Smooth muscle cell (in vitro differentiated cells): ENCODE measurements around the gene RTCB. TPM values are rescaled to one million over a fixed set of nuclear protein-coding genes. Genes with fewer than 3 reads are reported as not detected.

Experiments
- DNase-seq: peaks from one replicate; lab custom pipeline; 2025; ENCODE audit not compliant: unreplicated experiment; lab: John Stamatoyannopoulos, UW
- H2AFZ ChIP-seq: fragments of 200-600 bp; sonication (generic); 2 replicates; pipeline ENCODE4 v1.6.0; 2016; ENCODE audit warnings: antibody characterized with exemption, low read depth, mild to moderate bottlenecking
- H3F3A ChIP-seq: fragments of 200-600 bp; sonication (generic); 2 replicates; pipeline ENCODE4 v1.6.0; 2017; ENCODE audit warnings: antibody characterized with exemption, low read depth
- H3K27ac ChIP-seq: fragments of 200-600 bp; sonication (generic); 2 replicates; pipeline ENCODE4 v1.5.1; 2016; ENCODE audit warnings: low read depth, mild to moderate bottlenecking
- H3K27me3 ChIP-seq: fragments of 200-600 bp; sonication (generic); 2 replicates; pipeline ENCODE4 v1.6.1; 2016; ENCODE audit warnings: low read depth, mild to moderate bottlenecking
- H3K36me3 ChIP-seq: fragments of 200-600 bp; sonication (generic); 2 replicates; pipeline ENCODE4 v1.5.1; 2016; ENCODE audit warnings: low read depth
- H3K4me1 ChIP-seq: fragments of 200-600 bp; sonication (generic); 2 replicates; pipeline ENCODE4 v1.5.1; 2016; ENCODE audit warnings: low read depth
- H3K4me2 ChIP-seq: fragments of 200-600 bp; sonication (generic); 2 replicates; pipeline ENCODE4 v1.6.0; 2016; ENCODE audit warnings: mild to moderate bottlenecking
- H3K4me3 ChIP-seq: fragments of 200-600 bp; sonication (generic); 2 replicates; pipeline ENCODE4 v1.5.1; 2016; ENCODE audit warnings: mild to moderate bottlenecking
- H3K79me2 ChIP-seq: fragments of 200-600 bp; sonication (generic); 2 replicates; pipeline ENCODE4 v1.6.0; 2016; ENCODE audit warnings: low read depth, mild to moderate bottlenecking
- H3K9ac ChIP-seq: fragments of 200-600 bp; sonication (generic); 2 replicates; pipeline ENCODE4 v1.6.0; 2016; ENCODE audit warnings: low read depth
- H3K9me3 ChIP-seq: fragments of 200-600 bp; sonication (generic); replicated peaks from 2 replicates; pipeline ENCODE4 v1.5.1; 2016; ENCODE audit warnings: low read depth
- H4K20me1 ChIP-seq: fragments of 200-600 bp; sonication (generic); 2 replicates; pipeline ENCODE4 v1.6.0; 2016; ENCODE audit warnings: low read depth
- CTCF ChIP-seq: fragments of 200-600 bp; sonication (generic); IDR thresholded peaks from 2 replicates; pipeline ENCODE4 v1.5.1; 2017; ENCODE audit warnings: borderline replicate concordance, mild to moderate bottlenecking, antibody characterized with exemption; ENCODE audit not compliant: insufficient read depth, poor library complexity, severe bottlenecking
- WGBS: methylation state at CpG from one replicate; pipeline ENCODE4 v1.1.7; 2016; ENCODE audit warnings: low lambda C conversion rate; 5-methylcytosine and 5-hydroxymethylcytosine counted together
- polyA plus RNA-seq: library from polyadenylated mRNA; unstranded; fragments of >200 nt; fragmentation: Nextera tagmentation; extraction: Ambion mirVana; gene quantifications from 2 replicates; pipeline ENCODE4 v1.2.1, GENCODE V29; 2016
- total RNA-seq: library from RNA; depleted of rRNA; stranded (reverse); fragments of >200 nt; gene quantifications from 2 replicates; pipeline ENCODE4 v1.2.3, GENCODE V29; 2014

RTCB gene
- total and polyA plus RNA-seq, 2 experiments from 2014 or later = 105 to 120 TPM

- Histone ChIP-seq H3K9ac (no peak overlapping the region), H3K9me3 (no peaks in the 10 kb centered on the region), H3K79me2 (no peaks in the 10 kb centered on the region), H3K4me3 (no peak overlapping the region), H3K27ac (no peak overlapping the region), H3K27me3 (peaks cover 68% of the 10 kb centered on the region), H3F3A (no peaks in the 10 kb centered on the region), H2AFZ (no peak overlapping the region), H3K4me1 (no peaks in the 10 kb centered on the region), H3K4me2 (no peak overlapping the region), H3K36me3 (no peaks in the 10 kb centered on the region), H4K20me1 (no peaks in the 10 kb centered on the region)
- TF ChIP-seq CTCF = no peak
- 72% methylated on average over 5 of the region's 5 CpGs for WGBS
- no peak for DNase-seq
These were observed 10.0 kb upstream of the RTCB start for GRCh38 chr22:32422062-32422461.

- Histone ChIP-seq H3K36me3 (no peaks in the 10 kb centered on the region), H3K27me3 (peaks cover 73% of the 10 kb centered on the region), H3K27ac (no peak overlapping the region), H3K79me2 (no peaks in the 10 kb centered on the region), H3K9ac (no peak overlapping the region), H3K4me1 (no peaks in the 10 kb centered on the region), H3K4me3 (no peak overlapping the region), H2AFZ (no peak overlapping the region), H3K9me3 (no peaks in the 10 kb centered on the region), H4K20me1 (no peaks in the 10 kb centered on the region), H3K4me2 (no peak overlapping the region), H3F3A (no peaks in the 10 kb centered on the region)
- no peak for DNase-seq
- no peak for TF ChIP-seq CTCF
- WGBS = 55% methylated on average over 2 of the region's 2 CpGs
These were observed 9.4 kb upstream of the RTCB start for GRCh38 chr22:32421484-32421883.

DNA sequence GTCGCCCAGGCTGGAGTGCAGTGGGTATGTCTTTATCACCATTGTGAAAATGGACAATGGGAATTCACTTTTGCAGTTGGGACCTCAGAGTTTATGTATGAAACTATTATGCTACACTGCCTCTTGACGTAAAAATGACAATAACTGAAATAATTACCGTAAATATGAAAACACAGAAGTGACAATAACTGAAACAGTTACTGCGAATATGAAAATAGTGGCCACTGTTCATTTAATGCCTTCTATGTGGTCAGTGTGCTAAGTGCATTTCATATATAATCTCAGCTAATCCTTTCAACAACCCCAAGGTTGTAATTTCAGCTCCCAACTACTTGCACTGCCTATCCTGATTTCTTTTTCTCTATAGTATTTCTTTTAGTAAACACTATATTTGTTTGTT, 5.9 kb upstream of the RTCB start:
- H3K9me3 ChIP-seq = no peaks in the 10 kb centered on the region
- H3K27ac ChIP-seq = no peak overlapping the region
- H2AFZ ChIP-seq = no peak overlapping the region
- no peaks in the 10 kb centered on the region for H3K36me3 ChIP-seq
- no peak overlapping the region for H3K4me3 ChIP-seq
- H3F3A ChIP-seq = no peaks in the 10 kb centered on the region
- H4K20me1 ChIP-seq = no peaks in the 10 kb centered on the region
- DNase-seq = no peak
- H3K9ac ChIP-seq = no peak overlapping the region
- no peak for TF ChIP-seq CTCF
- H3K4me1 ChIP-seq = no peaks in the 10 kb centered on the region
- peaks cover 53% of the 10 kb centered on the region for H3K27me3 ChIP-seq
- no peaks in the 10 kb centered on the region for H3K79me2 ChIP-seq
- WGBS = 58% methylated on average over 4 of the region's 4 CpGs
- H3K4me2 ChIP-seq = no peak overlapping the region

- Histone ChIP-seq H3K4me2 (no peak overlapping the region), H2AFZ (no peak overlapping the region), H3K4me1 (peaks cover 2% of the 10 kb centered on the region), H3K9ac (no peak overlapping the region), H3K9me3 (no peaks in the 10 kb centered on the region), H4K20me1 (no peaks in the 10 kb centered on the region), H3K4me3 (no peak overlapping the region), H3K79me2 (peaks cover 4% of the 10 kb centered on the region), H3K36me3 (no peaks in the 10 kb centered on the region), H3K27ac (no peak overlapping the region), H3K27me3 (peaks cover 41% of the 10 kb centered on the region), H3F3A (no peaks in the 10 kb centered on the region)
- WGBS = 88% methylated on average over 9 of the region's 9 CpGs
- no peak for DNase-seq
- TF ChIP-seq CTCF = no peak
These were observed 4.6 kb upstream of the RTCB start for GRCh38 chr22:32416556-32417085.
